Osteoblast (primary cell): Measurements from ENCODE around the gene CSTPP1. TPM values are rescaled to one million over a fixed set of nuclear protein-coding genes. Genes with fewer than 3 reads are reported as not detected.

Source experiments
- DNase-seq: peaks from one replicate; pipeline ENCODE4 v3.0.0; 2011; ENCODE audit warnings: low spot score, mixed read lengths; ENCODE audit not compliant: insufficient read length; ENCODE audit errors: missing footprints
- H2AFZ ChIP-seq: 2 replicates; pipeline ENCODE4 v1.6.0; 2011; ENCODE audit warnings: mild to moderate bottlenecking, low read length
- H3K27ac ChIP-seq: 2 replicates; pipeline ENCODE4 v1.5.1; 2011; ENCODE audit warnings: mild to moderate bottlenecking, low read depth, low read length, moderate library complexity
- H3K27me3 ChIP-seq: 2 replicates; pipeline ENCODE4 v1.6.0; 2012; ENCODE audit warnings: mild to moderate bottlenecking, control low read depth, inconsistent platforms, low read length, moderate library complexity; ENCODE audit not compliant: insufficient read depth
- H3K36me3 ChIP-seq: 2 replicates; pipeline ENCODE4 v1.5.1; 2011; ENCODE audit warnings: mild to moderate bottlenecking, low read length, control low read depth, moderate library complexity; ENCODE audit not compliant: insufficient read depth
- H3K4me1 ChIP-seq: 2 replicates; pipeline ENCODE4 v1.5.1; 2011; ENCODE audit warnings: mild to moderate bottlenecking, low read length, control low read depth, moderate library complexity; ENCODE audit not compliant: insufficient read depth
- H3K4me2 ChIP-seq: 2 replicates; pipeline ENCODE4 v1.6.0; 2011; ENCODE audit warnings: mild to moderate bottlenecking, low read length; ENCODE audit not compliant: insufficient read depth
- H3K4me3 ChIP-seq: fragments of 200-600 bp; sonication (generic); 3 replicates; pipeline ENCODE4 v1.5.1; 2012; ENCODE audit warnings: mild to moderate bottlenecking, low read length, inconsistent platforms; ENCODE audit not compliant: insufficient read depth
- H3K79me2 ChIP-seq: 2 replicates; pipeline ENCODE4 v1.6.0; 2012; ENCODE audit warnings: mild to moderate bottlenecking, low read length, control low read depth, inconsistent platforms; ENCODE audit not compliant: insufficient read depth
- H3K9me3 ChIP-seq: 2 replicates; pipeline ENCODE4 v1.5.1; 2011; ENCODE audit warnings: low read depth, low read length, control low read depth
- H4K20me1 ChIP-seq: 2 replicates; pipeline ENCODE4 v1.6.0; 2012; ENCODE audit warnings: mild to moderate bottlenecking, low read length, control low read depth; ENCODE audit not compliant: insufficient read depth
- total RNA-seq: library from RNA; depleted of rRNA; stranded (reverse); fragments of >200 nt; gene quantifications from 2 replicates; pipeline ENCODE4 v1.2.3, GENCODE V29; 2012
- TF ChIP-seq, protein P1 (sequence below): IDR thresholded peaks from 2 replicates; pipeline ENCODE4 v1.5.1; 2011; ENCODE audit warnings: mild to moderate bottlenecking, low read depth, low read length, moderate library complexity; ENCODE audit errors: extremely low read depth

Gene CSTPP1
- total RNA-seq, 1 donor, result 27.1 TPM

DNA sequence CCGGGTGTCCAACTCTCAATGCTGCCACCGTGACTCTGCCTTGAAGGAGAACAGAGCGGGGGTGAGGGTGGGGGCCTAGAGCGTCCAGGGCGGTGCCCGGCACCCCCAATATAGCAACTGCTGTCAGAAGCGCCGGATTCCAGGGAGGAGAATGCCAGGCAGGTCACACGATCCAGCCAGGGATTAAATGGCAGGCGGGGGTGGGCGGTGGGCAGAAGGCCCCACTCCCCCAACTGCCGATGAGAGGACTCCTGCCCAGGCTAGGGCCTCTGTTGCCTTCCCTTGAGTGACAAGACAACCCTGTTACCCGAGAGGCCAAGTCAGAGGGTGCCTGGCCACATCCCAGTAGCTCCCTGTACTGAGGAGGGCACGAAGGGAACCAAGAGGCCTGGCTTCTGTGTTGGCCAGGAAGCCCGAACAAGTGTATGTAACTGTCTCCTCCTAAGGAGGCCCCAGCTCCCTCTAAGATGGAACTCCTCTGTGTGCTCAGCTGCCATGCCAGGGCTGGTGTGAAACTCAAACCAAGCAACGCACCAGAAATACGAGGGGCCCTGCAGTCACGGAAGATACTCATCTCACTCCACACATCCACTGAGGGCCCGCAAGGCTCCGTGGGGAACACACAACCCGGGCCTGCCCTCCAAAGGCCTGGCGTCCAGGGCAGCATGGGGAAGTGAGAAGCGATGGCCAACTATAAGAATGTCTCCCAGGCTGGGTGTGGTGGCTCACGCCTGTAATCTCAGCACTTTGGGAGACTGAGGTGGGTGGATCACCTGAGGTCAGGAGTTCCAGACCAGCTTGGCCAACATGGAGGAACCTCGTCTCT is 246.7 kb downstream of the CSTPP1 start:
- H3K79me2 ChIP-seq, result peaks cover 2% of the 10 kb centered on the region
- no peaks in the 10 kb centered on the region for H4K20me1 ChIP-seq
- no peak overlapping the region for H3K4me2 ChIP-seq
- TF ChIP-seq, protein P1, sequence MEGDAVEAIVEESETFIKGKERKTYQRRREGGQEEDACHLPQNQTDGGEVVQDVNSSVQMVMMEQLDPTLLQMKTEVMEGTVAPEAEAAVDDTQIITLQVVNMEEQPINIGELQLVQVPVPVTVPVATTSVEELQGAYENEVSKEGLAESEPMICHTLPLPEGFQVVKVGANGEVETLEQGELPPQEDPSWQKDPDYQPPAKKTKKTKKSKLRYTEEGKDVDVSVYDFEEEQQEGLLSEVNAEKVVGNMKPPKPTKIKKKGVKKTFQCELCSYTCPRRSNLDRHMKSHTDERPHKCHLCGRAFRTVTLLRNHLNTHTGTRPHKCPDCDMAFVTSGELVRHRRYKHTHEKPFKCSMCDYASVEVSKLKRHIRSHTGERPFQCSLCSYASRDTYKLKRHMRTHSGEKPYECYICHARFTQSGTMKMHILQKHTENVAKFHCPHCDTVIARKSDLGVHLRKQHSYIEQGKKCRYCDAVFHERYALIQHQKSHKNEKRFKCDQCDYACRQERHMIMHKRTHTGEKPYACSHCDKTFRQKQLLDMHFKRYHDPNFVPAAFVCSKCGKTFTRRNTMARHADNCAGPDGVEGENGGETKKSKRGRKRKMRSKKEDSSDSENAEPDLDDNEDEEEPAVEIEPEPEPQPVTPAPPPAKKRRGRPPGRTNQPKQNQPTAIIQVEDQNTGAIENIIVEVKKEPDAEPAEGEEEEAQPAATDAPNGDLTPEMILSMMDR, result no peak
- H3K4me3 ChIP-seq, result no peak overlapping the region
- H3K36me3 ChIP-seq, result no peaks in the 10 kb centered on the region
- H3K27ac ChIP-seq, result no peak overlapping the region
- DNase-seq, result peak; percentile 80
- H3K9me3 ChIP-seq, result no peaks in the 10 kb centered on the region
- H2AFZ ChIP-seq, result no peak overlapping the region
- H3K27me3 ChIP-seq, result no peaks in the 10 kb centered on the region
- peaks cover 22% of the 10 kb centered on the region for H3K4me1 ChIP-seq

DNA sequence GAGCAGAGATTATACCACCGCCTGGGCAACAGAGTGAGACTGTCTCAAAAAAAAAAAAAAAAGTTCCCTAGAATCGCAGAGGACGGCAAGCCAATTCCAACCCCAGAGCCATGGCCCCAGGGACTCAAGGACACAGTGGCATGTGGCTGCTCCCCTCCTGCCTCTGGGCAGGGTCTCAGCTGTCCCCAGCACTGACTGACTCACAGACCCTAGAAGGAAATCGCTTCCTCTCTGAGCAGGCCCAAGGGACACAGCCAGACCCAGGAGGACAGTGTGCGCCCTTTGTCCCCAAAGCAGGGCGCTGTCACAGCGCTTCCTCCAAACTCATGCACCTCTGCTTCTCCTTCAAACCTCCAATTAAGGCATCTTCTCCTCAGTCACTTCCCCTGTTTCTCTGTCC is 247.4 kb downstream of the CSTPP1 start:
- H3K79me2 ChIP-seq, result peaks cover 2% of the 10 kb centered on the region

DNA sequence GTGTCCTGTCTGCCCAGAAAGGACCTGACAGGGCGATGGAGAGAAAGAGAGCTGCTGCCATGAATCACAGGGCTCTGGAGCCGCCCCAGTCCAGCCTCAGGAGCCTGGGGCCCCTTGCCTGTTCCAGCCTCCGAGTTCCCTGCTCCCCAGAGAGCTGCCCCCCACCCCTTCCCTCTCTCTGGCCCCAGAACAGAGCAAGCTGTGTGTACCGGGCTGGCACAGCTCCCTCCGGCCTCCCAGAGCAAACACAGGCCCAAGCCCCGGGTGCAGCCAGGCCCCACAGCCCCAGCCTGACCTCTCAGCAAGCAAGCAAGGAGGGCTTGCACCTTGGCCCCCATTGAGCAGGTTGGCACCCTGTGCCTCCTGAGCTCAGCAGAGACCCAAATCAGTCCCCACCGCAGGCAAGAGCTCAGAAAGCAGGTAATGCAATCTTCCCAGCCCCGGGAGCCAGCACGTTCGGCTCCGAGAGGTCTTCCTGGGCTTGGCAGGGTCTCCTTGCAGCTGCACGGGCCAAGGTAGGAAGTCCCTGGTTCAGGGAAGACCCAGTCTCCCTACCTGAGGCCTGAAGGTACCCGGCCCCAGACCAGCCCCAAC is 248.2 kb downstream of the CSTPP1 start:
- no peaks in the 10 kb centered on the region for H3K9me3 ChIP-seq
- peak overlapping the region; percentile 77 for H3K4me3 ChIP-seq
- peak; percentile 88 for DNase-seq
- H3K27ac ChIP-seq, result no peak overlapping the region
- no peaks in the 10 kb centered on the region for H4K20me1 ChIP-seq
- H2AFZ ChIP-seq, result no peak overlapping the region
- H3K36me3 ChIP-seq, result no peaks in the 10 kb centered on the region
- H3K4me1 ChIP-seq, result peaks cover 31% of the 10 kb centered on the region
- no peaks in the 10 kb centered on the region for H3K27me3 ChIP-seq
- TF ChIP-seq, protein P1, result no peak
- H3K79me2 ChIP-seq, result peaks cover 2% of the 10 kb centered on the region
- peak overlapping the region; percentile 79 for H3K4me2 ChIP-seq

More for the DNA sequence above, 247.4 kb downstream of the CSTPP1 start:
- H2AFZ ChIP-seq, result no peak overlapping the region
- no peaks in the 10 kb centered on the region for H4K20me1 ChIP-seq
- H3K36me3 ChIP-seq, result no peaks in the 10 kb centered on the region
- H3K4me3 ChIP-seq, result no peak overlapping the region
- H3K4me2 ChIP-seq, result no peak overlapping the region
- TF ChIP-seq, protein P1, result no peak
- peak; percentile 10 for DNase-seq
- no peaks in the 10 kb centered on the region for H3K9me3 ChIP-seq
- no peaks in the 10 kb centered on the region for H3K27me3 ChIP-seq
- no peak overlapping the region for H3K27ac ChIP-seq
- peaks cover 24% of the 10 kb centered on the region for H3K4me1 ChIP-seq
